Activated CD4-positive, alpha-beta T cell treated with anti-CD3 and anti-CD28 coated beads, Interleukin-2, amount 10 ng/mL, durations not matched to agents 24 days and 14 days (primary cell): ENCODE data around the gene TESMIN. TPM values are rescaled to one million over a fixed set of nuclear protein-coding genes. Genes with fewer than 3 reads are reported as not detected.

Experiments used
- DNase-seq: peaks from one replicate; pipeline ENCODE4 v3.0.0; 2022
- H3K27ac Mint-ChIP-seq: one replicate; pipeline ENCODE4 v1.8.0; 2022; ENCODE audit warnings: mild to moderate bottlenecking, mixed read lengths
- H3K27me3 Mint-ChIP-seq: one replicate; pipeline ENCODE4 v1.8.0; 2022; ENCODE audit warnings: mixed read lengths
- H3K36me3 Mint-ChIP-seq: one replicate; pipeline ENCODE4 v1.8.0; 2022; ENCODE audit warnings: low read depth, mild to moderate bottlenecking, mixed read lengths
- H3K4me1 Mint-ChIP-seq: one replicate; pipeline ENCODE4 v1.8.0; 2021; ENCODE audit warnings: mixed read lengths
- H3K4me3 Mint-ChIP-seq: one replicate; pipeline ENCODE4 v1.8.0; 2022; ENCODE audit warnings: mild to moderate bottlenecking, moderate library complexity, mixed read lengths
- H3K9me3 Mint-ChIP-seq: one replicate; pipeline ENCODE4 v1.8.0; 2021; ENCODE audit warnings: mixed read lengths
- intact Hi-C: fragments of 100-400 bp; cut with micrococcal nuclease; formaldehyde crosslinking; loops from one replicate; pipeline ENCODE4 v1.15.1; 2023
- total RNA-seq: library from RNA; stranded (reverse); gene quantifications from 2 replicates; pipeline ENCODE4 v1.2.3, GENCODE V29; 2022

Gene TESMIN
- total RNA-seq, 1 donor from 2014 or later = 1.4 TPM

GRCh38 chr11:68678031-68678441, 73.3 kb downstream of the TESMIN start:
- Mint-ChIP-seq H3K9me3 (no peaks in the 10 kb centered on the region), H3K4me1 (peaks cover 5% of the 10 kb centered on the region), H3K27me3 (peaks cover 14% of the 10 kb centered on the region), H3K27ac (no peak overlapping the region), H3K36me3 (no peaks in the 10 kb centered on the region), H3K4me3 (no peak overlapping the region)
- intact Hi-C loops = no loop called here
- DNase-seq = no peak

- Mint-ChIP-seq H3K4me1 (no peaks in the 10 kb centered on the region), H3K27ac (no peak overlapping the region), H3K27me3 (peaks cover 9% of the 10 kb centered on the region), H3K4me3 (no peak overlapping the region), H3K9me3 (no peaks in the 10 kb centered on the region), H3K36me3 (no peaks in the 10 kb centered on the region)
- DNase-seq = no peak
- intact Hi-C loops = no loop called here
Observed at GRCh38 chr11:68677432-68677831, 73.9 kb downstream of the TESMIN start.

- Mint-ChIP-seq H3K27ac (no peak overlapping the region), H3K4me3 (no peak overlapping the region), H3K4me1 (no peaks in the 10 kb centered on the region), H3K36me3 (no peaks in the 10 kb centered on the region), H3K27me3 (peaks cover 1% of the 10 kb centered on the region), H3K9me3 (no peaks in the 10 kb centered on the region)
- DNase-seq = no peak
- intact Hi-C loops = no loop called here
Observed at GRCh38 chr11:68674461-68674860, 76.9 kb downstream of the TESMIN start.

- Mint-ChIP-seq H3K36me3 (no peaks in the 10 kb centered on the region), H3K9me3 (no peaks in the 10 kb centered on the region), H3K27ac (no peak overlapping the region), H3K4me1 (no peaks in the 10 kb centered on the region), H3K27me3 (peaks cover 1% of the 10 kb centered on the region), H3K4me3 (no peak overlapping the region)
- DNase-seq = no peak
- intact Hi-C loops = no loop called here
Observed at GRCh38 chr11:68673991-68674390, 77.3 kb downstream of the TESMIN start.

- Mint-ChIP-seq H3K36me3 (no peaks in the 10 kb centered on the region), H3K4me3 (no peak overlapping the region), H3K27me3 (no peaks in the 10 kb centered on the region), H3K27ac (no peak overlapping the region), H3K4me1 (no peaks in the 10 kb centered on the region), H3K9me3 (no peaks in the 10 kb centered on the region)
- intact Hi-C loops = no loop called here
- DNase-seq = no peak
Observed at GRCh38 chr11:68673306-68673945, 77.9 kb downstream of the TESMIN start.

- H3K36me3 Mint-ChIP-seq = no peaks in the 10 kb centered on the region
- intact Hi-C loops = no loop called here
- H3K4me1 Mint-ChIP-seq = no peaks in the 10 kb centered on the region
- no peaks in the 10 kb centered on the region for H3K9me3 Mint-ChIP-seq
- no peak for DNase-seq
- no peak overlapping the region for H3K4me3 Mint-ChIP-seq
- no peaks in the 10 kb centered on the region for H3K27me3 Mint-ChIP-seq
- no peak overlapping the region for H3K27ac Mint-ChIP-seq
Observed at GRCh38 chr11:68670208-68670992, 80.9 kb downstream of the TESMIN start.

GRCh38 chr11:68669301-68670090, 81.8 kb downstream of the TESMIN start:
- no peak for DNase-seq
- Mint-ChIP-seq H3K4me1 (no peaks in the 10 kb centered on the region), H3K36me3 (no peaks in the 10 kb centered on the region), H3K27ac (no peak overlapping the region), H3K27me3 (no peaks in the 10 kb centered on the region), H3K4me3 (no peak overlapping the region), H3K9me3 (no peaks in the 10 kb centered on the region)
- intact Hi-C loops = no loop called here

GRCh38 chr11:68667511-68668500, 83.5 kb downstream of the TESMIN start:
- DNase-seq = no peak
- Mint-ChIP-seq H3K4me3 (no peak overlapping the region), H3K36me3 (no peaks in the 10 kb centered on the region), H3K4me1 (no peaks in the 10 kb centered on the region), H3K9me3 (no peaks in the 10 kb centered on the region), H3K27ac (no peak overlapping the region), H3K27me3 (no peaks in the 10 kb centered on the region)
- intact Hi-C loops = no loop called here

- no peak for DNase-seq
- Mint-ChIP-seq H3K36me3 (no peaks in the 10 kb centered on the region), H3K27ac (no peak overlapping the region), H3K27me3 (no peaks in the 10 kb centered on the region), H3K4me3 (no peak overlapping the region), H3K4me1 (no peaks in the 10 kb centered on the region), H3K9me3 (no peaks in the 10 kb centered on the region)
- intact Hi-C loops = no loop called here
Observed at GRCh38 chr11:68666849-68667248, 84.5 kb downstream of the TESMIN start.

- DNase-seq = no peak
- Mint-ChIP-seq H3K27me3 (no peaks in the 10 kb centered on the region), H3K4me1 (no peaks in the 10 kb centered on the region), H3K27ac (no peak overlapping the region), H3K36me3 (no peaks in the 10 kb centered on the region), H3K4me3 (no peak overlapping the region), H3K9me3 (no peaks in the 10 kb centered on the region)
- intact Hi-C loops = no loop called here
Observed at GRCh38 chr11:68665436-68665835, 85.9 kb downstream of the TESMIN start.

GRCh38 chr11:68664906-68665305, 86.4 kb downstream of the TESMIN start:
- H3K4me1 Mint-ChIP-seq = no peaks in the 10 kb centered on the region
- no peak for DNase-seq
- no peaks in the 10 kb centered on the region for H3K27me3 Mint-ChIP-seq
- H3K36me3 Mint-ChIP-seq = no peaks in the 10 kb centered on the region
- no peak overlapping the region for H3K4me3 Mint-ChIP-seq
- H3K9me3 Mint-ChIP-seq = no peaks in the 10 kb centered on the region
- no peak overlapping the region for H3K27ac Mint-ChIP-seq
- intact Hi-C loops = no loop called here

- no peaks in the 10 kb centered on the region for H3K27me3 Mint-ChIP-seq
- no peaks in the 10 kb centered on the region for H3K9me3 Mint-ChIP-seq
- H3K27ac Mint-ChIP-seq = no peak overlapping the region
- no peak for DNase-seq
- no peaks in the 10 kb centered on the region for H3K36me3 Mint-ChIP-seq
- H3K4me3 Mint-ChIP-seq = no peak overlapping the region
- no peaks in the 10 kb centered on the region for H3K4me1 Mint-ChIP-seq
- intact Hi-C loops = no loop called here
Observed at GRCh38 chr11:68664141-68664540, 87.2 kb downstream of the TESMIN start.

GRCh38 chr11:68663482-68664010, 87.8 kb downstream of the TESMIN start:
- Mint-ChIP-seq H3K4me1 (no peaks in the 10 kb centered on the region), H3K36me3 (no peaks in the 10 kb centered on the region), H3K27me3 (no peaks in the 10 kb centered on the region), H3K9me3 (no peaks in the 10 kb centered on the region), H3K27ac (no peak overlapping the region), H3K4me3 (no peak overlapping the region)
- intact Hi-C loops = no loop called here
- no peak for DNase-seq
